ENCODE measurements around the gene USP13. TPM values are rescaled to one million over a fixed set of nuclear protein-coding genes. Genes with fewer than 3 reads are reported as not detected.

Gene USP13
- total RNA-seq, 1 donor from 2014 or later = 12.6 TPM

DNA sequence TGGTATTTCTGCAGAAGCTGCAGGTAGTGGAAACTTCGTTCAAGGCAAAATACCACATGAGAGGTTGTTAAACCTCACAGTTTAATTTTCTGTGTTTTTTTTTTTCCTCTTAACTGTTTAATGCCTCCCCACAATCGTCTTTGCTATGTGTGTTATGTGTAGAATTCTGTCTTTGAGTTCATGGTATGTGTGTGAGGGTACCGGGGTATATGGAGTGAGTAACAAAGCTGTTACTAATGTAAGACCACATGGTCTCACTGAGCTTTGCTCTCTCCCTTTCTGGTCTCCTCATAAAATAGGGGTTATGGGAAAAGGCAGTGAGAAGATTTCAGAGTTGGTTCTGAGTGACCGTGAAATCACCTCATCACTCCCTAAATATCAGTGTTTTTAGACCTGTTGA, 143.6 kb downstream of the USP13 start:
- DNase-seq = no peak

DNA sequence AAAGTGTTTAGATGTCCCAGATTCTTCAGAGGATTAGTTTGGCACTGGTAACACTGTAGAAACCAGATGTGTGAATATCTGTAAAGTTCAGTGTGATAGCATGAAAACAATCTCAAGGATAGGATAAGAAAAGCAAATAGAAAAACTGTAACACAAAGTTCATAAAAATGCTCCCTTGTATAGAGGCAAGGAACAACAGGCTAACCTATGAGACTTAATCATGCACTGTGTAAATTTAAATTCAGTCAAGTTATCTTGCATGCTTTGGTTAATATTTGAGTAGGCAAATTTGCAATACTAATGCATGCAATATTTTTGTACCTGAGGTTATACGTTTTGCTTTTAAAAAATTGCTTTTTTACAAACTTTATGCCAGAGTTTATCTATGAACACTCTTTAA, 144.4 kb downstream of the USP13 start:
- no peak for DNase-seq

DNA sequence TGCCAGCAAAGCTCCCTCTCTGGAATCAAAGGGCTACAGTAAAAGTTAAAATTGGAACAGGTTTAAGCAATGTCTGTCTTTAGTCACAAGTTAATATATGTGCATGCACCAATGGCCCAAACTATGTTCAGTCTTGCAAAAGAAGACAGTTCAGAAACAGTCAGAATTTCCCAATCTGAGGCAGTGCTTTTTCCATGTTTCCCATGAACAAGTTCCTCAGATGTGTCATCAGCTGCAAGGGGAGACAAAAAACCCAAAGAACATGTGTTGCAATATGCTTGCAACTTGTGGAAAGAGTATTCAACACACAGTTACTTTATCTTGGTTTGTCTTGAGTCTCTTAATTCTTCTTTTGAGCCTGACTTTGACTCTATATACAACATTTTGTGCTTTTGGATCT, 148.4 kb downstream of the USP13 start:
- peak; percentile 4 for DNase-seq

DNA sequence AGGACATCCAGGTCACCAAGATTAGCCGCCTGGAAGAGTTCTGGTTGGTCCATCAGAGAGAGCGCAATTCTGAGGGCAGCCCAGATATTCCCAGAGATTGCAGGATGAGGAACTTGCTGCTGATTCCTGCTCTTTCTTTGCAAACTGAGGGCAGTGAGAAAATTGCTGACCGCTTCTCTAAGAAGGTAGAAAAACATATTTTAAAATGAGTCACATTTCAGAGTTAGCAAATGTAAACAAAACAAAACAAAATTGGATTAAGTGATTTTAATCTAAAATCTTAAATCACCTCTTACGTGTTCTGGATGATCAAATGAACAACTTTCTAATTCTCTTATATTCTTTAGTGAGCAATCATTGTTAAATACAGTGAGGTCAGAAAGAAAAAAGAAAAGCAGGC, 149.0 kb downstream of the USP13 start:
- no peak for DNase-seq

DNA sequence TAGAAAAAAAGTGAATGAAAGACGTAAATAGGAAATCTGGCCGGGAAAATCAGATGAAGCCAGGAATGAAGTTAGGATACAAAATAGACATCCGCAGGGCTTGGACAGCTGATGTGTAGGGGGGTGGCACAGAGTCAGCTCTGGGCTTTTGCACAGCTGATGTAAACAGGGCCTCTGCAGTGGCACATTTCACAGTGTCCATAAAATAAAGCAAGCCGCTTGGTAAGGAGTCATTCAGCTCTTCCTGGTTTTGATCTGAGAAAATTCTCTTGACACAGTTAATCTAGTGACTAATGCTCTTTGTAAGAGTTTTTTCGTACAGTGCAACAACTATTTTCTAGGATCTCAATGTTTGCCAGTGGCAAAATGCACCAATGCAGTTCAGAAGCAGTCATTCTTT, 153.3 kb downstream of the USP13 start:
- no peak for DNase-seq

DNA sequence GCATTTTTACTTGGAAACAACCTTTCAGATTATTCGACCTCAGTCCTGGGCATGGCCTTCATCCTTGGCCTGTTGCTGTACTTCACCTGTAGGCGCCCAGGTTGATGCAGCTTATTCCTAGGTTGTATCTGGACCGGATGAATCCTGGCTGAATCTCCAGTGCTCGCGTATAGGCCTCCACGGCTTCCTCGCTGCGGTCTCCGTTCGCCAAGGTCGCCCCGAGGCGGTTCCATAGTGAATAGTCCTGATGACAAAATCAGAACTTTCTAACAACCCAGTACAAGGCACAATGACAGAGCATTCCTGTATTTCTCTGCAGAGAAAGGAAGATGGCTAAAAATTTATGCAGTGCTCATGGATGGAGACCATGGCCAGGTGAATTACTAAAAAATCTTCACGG, 154.7 kb downstream of the USP13 start:
- DNase-seq = no peak

DNA sequence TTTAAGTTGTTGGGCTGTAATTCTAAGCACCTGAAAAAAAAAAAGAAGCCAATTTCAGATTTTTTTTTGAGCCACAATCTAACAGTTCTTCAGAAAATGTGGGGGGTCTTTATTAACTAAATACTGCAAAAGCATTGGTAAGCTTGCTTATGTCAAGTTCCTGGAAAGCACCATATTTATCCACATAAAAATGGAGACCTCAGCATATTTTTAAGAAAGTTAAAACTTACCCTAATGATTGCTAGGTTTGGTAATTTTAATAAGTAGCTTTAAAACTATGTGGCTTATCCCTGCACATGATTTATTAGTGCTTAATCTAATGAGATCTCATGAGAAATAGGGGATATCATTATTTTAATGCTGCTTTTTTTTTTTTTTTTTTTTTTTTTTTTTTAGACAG, 156.8 kb downstream of the USP13 start:
- DNase-seq = no peak

DNA sequence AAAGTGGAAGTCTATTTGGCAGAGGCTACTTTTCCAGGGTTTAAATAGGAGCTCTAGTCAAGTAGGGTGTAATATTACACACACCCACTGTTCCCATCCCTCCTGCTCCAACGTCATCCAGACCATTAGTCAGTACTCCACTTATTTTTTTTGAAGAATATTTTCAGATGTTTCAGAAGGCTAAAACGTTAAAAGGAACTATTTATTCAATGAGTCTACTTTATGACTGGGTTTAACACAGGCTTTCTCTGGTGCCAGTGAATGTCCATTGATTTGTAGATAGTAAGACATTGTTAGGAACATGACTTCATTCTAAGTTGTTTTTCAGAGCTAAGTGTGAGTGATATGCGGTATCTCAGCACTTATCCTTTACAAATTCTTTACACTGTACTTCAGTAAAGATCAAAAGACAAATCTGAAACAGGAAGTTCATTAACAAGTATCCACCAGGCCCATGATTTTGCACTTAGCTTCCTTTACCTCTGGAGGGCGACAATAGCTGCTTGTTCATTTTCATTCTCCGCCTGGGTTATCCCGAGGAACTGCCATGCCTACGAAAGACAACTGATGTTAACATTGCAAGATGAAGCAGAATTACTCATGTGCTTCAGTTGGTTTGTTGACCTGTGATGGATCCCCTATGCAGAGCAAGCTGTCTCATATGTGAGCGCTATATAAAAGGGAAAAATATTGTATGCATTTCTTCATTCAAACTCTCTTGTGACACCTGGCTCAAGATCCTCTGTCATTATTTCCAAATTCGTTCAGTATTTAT, 158.7 kb downstream of the USP13 start:
- DNase-seq = no peak

DNA sequence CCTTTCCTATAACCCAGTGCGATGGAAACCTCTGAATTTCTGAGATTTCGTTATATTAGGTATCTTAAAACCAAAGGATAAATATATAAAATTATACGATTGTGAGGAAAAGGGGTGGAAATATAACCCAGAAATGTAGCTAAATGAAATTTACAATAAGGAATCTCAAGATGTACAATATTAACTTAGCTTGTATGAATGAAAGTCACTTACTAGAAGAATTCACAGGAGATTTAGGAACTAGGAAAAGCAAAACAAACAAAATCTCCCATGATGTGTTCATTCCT, 159.2 kb downstream of the USP13 start:
- DNase-seq = no peak

DNA sequence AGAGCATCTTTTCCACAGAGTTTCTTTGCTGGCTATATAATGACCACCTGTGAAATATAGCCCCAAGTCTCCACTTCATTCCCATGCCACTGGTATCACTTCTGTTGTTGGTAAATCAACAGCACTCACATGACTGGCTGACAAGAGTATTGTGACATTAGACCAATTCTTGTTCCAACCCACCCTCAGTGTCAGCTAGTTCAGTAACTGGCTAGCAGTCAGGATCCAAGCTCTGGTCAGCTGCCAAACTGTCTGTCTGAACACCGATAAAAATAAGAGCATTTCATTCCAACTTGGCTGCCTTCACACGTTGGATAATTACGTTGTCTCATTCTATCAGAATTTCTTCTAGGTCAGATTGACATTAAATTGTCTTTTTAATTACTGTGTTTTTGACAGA, 166.5 kb downstream of the USP13 start:
- DNase-seq = no peak

DNA sequence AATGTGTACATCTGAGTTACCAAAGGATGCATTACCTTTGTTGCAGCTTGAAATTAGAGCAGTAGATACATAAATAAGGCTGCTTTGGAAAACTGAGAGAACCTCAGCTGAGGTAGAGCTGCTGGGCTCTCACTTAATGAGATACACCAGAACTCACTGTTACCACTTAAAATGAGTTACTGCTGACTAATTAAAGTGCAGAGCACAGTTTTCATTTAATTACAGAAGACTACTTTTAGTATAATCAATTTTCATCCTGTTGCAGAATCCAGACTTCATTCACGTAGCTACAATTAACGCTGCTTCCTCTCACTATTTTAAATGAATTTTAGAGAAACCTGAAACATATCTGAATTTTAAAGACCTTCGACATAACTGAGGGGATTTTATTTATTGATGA, 169.5 kb downstream of the USP13 start:
- DNase-seq = no peak

DNA sequence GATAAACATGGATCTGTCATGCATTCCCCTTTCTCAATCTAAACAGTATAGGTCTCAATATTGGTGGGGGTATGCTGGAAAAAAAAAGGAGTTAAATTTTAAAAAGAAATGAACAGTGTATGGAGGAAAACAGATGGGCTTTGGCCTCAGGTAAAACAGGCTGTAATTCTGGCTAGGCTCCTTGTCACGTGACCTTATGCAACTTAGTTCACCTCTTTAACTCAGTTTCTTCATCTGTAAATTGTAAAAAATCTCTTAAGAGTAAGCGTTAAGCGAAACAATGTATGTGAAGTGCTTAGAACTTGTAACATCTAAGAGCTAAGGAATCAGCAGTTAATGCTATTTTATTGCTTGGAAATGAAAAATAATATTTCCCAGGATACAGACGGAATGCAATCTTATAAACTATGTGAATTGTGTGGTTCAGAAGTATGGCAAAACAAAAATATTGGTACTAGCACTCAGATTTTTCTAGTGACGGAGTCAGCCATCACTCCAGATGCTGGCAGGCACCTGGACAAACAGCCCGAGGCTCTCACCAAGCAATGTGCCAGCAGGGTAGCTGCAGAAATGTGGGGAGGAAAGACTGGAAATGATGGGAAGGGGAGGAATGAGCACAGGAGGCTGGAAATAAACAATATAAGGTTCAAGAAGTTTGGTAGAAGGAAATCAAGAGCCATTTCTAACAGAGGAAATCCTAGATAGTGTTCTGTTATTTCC, 172.8 kb downstream of the USP13 start:
- no peak for DNase-seq

DNA sequence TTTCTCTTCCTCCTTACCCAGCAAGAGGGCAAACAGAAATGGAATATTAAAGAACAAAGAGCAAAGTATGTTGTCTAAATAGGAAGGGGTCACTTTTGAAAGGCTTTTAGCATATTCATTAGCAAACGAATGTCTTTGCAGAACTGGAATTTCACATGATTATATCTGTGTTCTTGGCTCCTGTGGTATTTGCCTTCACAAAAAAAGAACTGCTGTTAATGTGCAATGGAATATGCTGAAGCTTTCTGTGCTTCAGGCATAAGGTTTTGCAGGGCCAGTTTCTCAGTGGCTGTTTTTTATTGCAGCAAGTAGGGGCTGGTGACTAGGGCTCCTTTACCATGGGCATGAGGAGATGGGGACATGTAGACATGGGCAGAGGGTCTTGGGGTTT, 173.4 kb downstream of the USP13 start:
- DNase-seq = no peak

DNA sequence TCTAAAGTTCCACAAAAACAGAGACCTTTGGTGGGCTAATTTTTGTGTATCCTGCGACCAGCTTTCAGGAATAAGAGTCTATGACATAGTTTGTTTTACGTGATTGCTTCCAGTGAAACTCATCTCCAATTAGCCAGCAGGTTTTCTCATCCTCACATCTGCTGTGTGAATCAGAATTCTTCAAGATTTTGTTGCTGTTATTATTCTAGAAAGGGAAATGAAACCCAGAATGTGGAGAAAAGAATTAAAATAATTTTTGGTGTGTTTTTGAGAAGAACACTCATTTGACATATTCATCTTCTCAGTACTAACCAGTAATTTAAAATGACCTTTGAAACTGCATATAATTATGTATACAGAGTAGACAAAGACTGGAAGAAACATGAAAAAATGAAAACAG, 175.9 kb downstream of the USP13 start:
- no peak for DNase-seq

DNA sequence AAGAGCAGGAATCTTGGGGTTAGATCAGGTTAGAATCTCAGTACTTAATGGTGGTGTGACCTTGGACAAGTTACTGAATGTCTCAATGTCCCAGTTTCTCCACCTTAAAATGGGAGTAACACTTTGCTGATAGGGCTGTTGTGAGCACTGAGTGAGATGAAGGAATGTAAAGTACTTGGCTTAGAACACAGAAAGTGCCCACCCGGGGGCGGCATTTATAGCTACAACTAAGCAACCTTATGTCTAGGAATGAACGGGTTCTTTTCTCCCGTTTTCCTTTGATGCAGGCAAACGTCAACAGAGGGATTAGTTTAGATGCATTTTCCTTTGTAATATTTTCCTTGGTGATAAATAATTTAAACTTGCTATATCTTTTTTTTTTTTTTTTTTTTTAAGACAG, 176.6 kb downstream of the USP13 start:
- DNase-seq = no peak

DNA sequence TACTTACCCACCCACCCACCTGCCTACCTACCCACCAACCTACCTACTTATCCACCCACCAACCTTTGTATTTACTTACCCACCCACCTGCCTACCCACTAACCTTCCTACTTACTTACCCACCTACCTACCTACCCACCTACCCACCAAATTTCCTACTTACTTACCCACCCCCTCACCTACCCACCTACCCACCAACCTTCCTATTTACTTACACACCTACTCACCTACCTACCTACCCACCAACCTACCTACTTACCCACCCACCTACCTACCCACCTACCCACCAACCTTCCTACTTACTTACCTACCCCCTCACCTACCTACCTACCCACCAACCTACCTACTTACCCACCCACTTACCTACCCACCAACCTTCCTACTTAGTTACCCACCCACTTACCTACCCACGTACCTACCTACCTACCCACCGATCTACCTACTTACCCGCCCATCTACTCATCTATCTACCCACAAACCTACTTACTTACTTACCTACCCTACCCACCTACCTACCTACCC, 179.6 kb downstream of the USP13 start:
- no peak for DNase-seq

DNA sequence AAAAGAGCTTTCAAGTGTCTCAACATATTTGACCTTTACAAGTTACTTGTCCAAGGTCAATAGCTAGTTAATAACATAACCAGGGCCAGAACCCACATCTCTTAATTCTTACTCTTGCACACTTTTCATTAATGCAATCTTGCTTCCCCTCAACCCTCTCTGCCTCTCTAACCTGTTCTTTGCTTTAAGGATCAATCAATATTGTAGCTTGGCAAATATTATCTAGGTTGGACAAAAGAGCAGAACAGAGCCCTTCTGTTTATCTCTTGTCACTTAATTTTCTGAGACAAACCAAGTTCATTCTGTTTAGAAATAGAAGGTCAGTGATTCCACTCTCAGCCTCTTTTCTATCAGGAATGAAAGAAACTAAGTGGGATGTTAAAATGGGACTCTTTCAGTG, 180.5 kb downstream of the USP13 start:
- DNase-seq = no peak

DNA sequence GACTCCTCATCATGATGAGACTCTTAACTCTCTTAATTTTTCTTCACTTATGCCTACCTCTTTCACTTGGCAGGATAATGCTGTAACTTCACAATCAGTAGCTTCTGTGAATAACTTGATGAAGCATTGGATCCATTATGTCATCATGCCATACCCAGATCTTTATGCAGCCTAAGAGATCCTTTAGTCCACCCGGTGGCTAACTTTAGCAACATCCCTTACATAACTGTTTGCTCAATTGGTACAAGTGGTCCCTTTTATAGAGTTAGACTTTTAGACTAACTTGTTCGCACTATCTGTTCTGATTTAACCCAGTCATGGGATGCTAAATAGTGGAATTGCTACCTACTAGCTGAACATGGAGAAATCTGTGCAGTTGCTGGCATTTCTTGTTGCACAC, 184.5 kb downstream of the USP13 start:
- DNase-seq = no peak

Small RNA genes lying within 50 kb of the gene (small RNA-seq; reads per million reads assigned to genes)
- not detected for gene RF01210 (ENCODE audit: low replicate concordance)

Other genes with a start within 250 kb of the USP13 start
- 57.4 TPM for gene GNB4, start 201.6 kb upstream of the USP13 start, total RNA-seq
- 45.8 TPM for gene ACTL6A, start 90.1 kb upstream of the USP13 start, total RNA-seq
- gene MRPL47, start 48.4 kb upstream of the USP13 start, total RNA-seq = 26.8 TPM
- 142 TPM for gene NDUFB5, start 48.2 kb upstream of the USP13 start, total RNA-seq

Measured in skin of body (tissue), 3 donors.